MM.1S (cell line): ENCODE measurements around the gene KCNH2.
A peak's percentile ranks its signal among the peaks of the same experiment; 100 is the strongest.

Experiments used
- DNase-seq: peaks from one replicate; pipeline ENCODE4 v3.0.0-alpha.2; 2015
- H2AFZ ChIP-seq: fragments of 300-600 bp; sonication (generic); 2 replicates; pipeline ENCODE4 v1.6.0; 2016; ENCODE audit warnings: antibody characterized with exemption, low read length
- H3F3A ChIP-seq: fragments of 300-600 bp; sonication (generic); 2 replicates; pipeline ENCODE4 v1.6.1; 2016; ENCODE audit warnings: mild to moderate bottlenecking, antibody characterized with exemption, low read length, moderate library complexity, mixed read lengths; ENCODE audit not compliant: insufficient read depth
- H3K27ac ChIP-seq: fragments of 300-600 bp; sonication (generic); 2 replicates; pipeline ENCODE4 v1.5.1; 2016; ENCODE audit warnings: mild to moderate bottlenecking, low read length
- H3K27me3 ChIP-seq: fragments of 300-600 bp; sonication (generic); replicated peaks from 2 replicates; pipeline ENCODE4 v1.6.0; 2016; ENCODE audit warnings: low read length; ENCODE audit not compliant: insufficient read depth
- H3K36me3 ChIP-seq: fragments of 300-600 bp; sonication (generic); replicated peaks from 2 replicates; pipeline ENCODE4 v1.6.1; 2016; ENCODE audit warnings: mild to moderate bottlenecking, low read length, mixed read lengths; ENCODE audit not compliant: insufficient read depth
- H3K4me1 ChIP-seq: fragments of 300-600 bp; sonication (generic); 2 replicates; pipeline ENCODE4 v1.6.1; 2016; ENCODE audit warnings: low read length, mixed read lengths
- H3K4me2 ChIP-seq: fragments of 300-600 bp; sonication (generic); 2 replicates; pipeline ENCODE4 v1.6.0; 2016; ENCODE audit warnings: low read depth, low read length
- H3K4me3 ChIP-seq: fragments of 300-600 bp; sonication (generic); 2 replicates; pipeline ENCODE4 v1.5.1; 2016; ENCODE audit warnings: low read length, mixed read lengths
- H3K79me2 ChIP-seq: fragments of 300-600 bp; sonication (generic); 2 replicates; pipeline ENCODE4 v1.6.1; 2016; ENCODE audit warnings: mixed run types, low read length, mixed read lengths
- H3K9ac ChIP-seq: fragments of 300-600 bp; sonication (generic); 2 replicates; pipeline ENCODE4 v1.6.1; 2016; ENCODE audit warnings: low read length, mixed read lengths
- H3K9me2 ChIP-seq: fragments of 300-600 bp; sonication (generic); replicated peaks from 2 replicates; pipeline ENCODE4 v1.6.1; 2016; ENCODE audit warnings: mild to moderate bottlenecking, low read length, mixed read lengths; ENCODE audit not compliant: insufficient read depth
- H3K9me3 ChIP-seq: fragments of 300-600 bp; sonication (generic); replicated peaks from 2 replicates; pipeline ENCODE4 v1.6.1; 2016; ENCODE audit warnings: mild to moderate bottlenecking, low read length, mixed read lengths; ENCODE audit not compliant: insufficient read depth
- H4K20me1 ChIP-seq: fragments of 300-600 bp; sonication (generic); 2 replicates; pipeline ENCODE4 v1.6.1; 2016; ENCODE audit warnings: mild to moderate bottlenecking, low read length, moderate library complexity, mixed read lengths; ENCODE audit not compliant: insufficient read depth
- EZH2 ChIP-seq: fragments of 300-600 bp; sonication (generic); optimal IDR thresholded peaks from 2 replicates; pipeline ENCODE3; 2017; ENCODE audit warnings: low read depth, mild to moderate bottlenecking, antibody characterized with exemption, low read length, mixed read lengths
- EZH2phosphoT487 ChIP-seq: fragments of 300-600 bp; sonication (generic); IDR thresholded peaks from 2 replicates; pipeline ENCODE4 v1.6.1; 2018; ENCODE audit warnings: antibody characterized with exemption, low read length
- TF ChIP-seq, protein P1 (sequence below): fragments of 300-600 bp; sonication (generic); IDR thresholded peaks from 2 replicates; pipeline ENCODE4 v1.5.1; 2016; ENCODE audit warnings: antibody characterized with exemption, low read length, mixed read lengths

The KCNH2 gene

GRCh38 chr7:150944066-150945042 lies 33.8 kb downstream of the KCNH2 start:
- Histone ChIP-seq H2AFZ (no peak overlapping the region), H3K36me3 (no peaks in the 10 kb centered on the region), H3K79me2 (no peaks in the 10 kb centered on the region), H3K9ac (no peak overlapping the region), H3K4me2 (no peak overlapping the region), H3F3A (no peaks in the 10 kb centered on the region), H4K20me1 (no peaks in the 10 kb centered on the region), H3K27ac (no peak overlapping the region), H3K9me3 (no peaks in the 10 kb centered on the region), H3K4me1 (peaks cover 14% of the 10 kb centered on the region), H3K4me3 (no peak overlapping the region), H3K27me3 (no peaks in the 10 kb centered on the region), H3K9me2 (no peaks in the 10 kb centered on the region)
- TF ChIP-seq, protein P1, sequence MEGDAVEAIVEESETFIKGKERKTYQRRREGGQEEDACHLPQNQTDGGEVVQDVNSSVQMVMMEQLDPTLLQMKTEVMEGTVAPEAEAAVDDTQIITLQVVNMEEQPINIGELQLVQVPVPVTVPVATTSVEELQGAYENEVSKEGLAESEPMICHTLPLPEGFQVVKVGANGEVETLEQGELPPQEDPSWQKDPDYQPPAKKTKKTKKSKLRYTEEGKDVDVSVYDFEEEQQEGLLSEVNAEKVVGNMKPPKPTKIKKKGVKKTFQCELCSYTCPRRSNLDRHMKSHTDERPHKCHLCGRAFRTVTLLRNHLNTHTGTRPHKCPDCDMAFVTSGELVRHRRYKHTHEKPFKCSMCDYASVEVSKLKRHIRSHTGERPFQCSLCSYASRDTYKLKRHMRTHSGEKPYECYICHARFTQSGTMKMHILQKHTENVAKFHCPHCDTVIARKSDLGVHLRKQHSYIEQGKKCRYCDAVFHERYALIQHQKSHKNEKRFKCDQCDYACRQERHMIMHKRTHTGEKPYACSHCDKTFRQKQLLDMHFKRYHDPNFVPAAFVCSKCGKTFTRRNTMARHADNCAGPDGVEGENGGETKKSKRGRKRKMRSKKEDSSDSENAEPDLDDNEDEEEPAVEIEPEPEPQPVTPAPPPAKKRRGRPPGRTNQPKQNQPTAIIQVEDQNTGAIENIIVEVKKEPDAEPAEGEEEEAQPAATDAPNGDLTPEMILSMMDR, result no peak
- TF ChIP-seq EZH2phosphoT487 (no peak), EZH2 (no peak)
- DNase-seq, result no peak

DNA sequence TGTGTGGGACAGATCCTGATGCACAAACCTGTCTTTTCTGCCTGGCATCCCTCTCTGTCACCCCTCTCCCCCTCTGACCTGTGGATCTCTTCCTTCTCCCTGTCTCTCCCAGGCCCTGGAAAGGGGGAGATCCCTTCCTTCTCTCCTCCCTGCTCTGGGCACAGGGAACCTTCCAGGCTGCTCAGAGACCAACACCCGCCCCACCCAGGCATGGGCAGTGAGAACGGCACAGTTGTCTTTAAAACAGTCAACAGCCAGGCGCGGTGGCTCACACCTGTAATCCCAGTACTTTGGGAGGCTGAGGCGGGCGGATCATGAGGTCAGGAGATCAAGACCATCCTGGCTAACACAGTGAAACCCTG lies 34.7 kb downstream of the KCNH2 start:
- DNase-seq, result no peak
- TF ChIP-seq EZH2phosphoT487 (no peak), EZH2 (no peak)
- TF ChIP-seq, protein P1, result no peak
- no peaks in the 10 kb centered on the region for H3K27me3 ChIP-seq
- H2AFZ ChIP-seq, result no peak overlapping the region
- H3K9me2 ChIP-seq, result no peaks in the 10 kb centered on the region
- no peak overlapping the region for H3K4me3 ChIP-seq
- no peaks in the 10 kb centered on the region for H3K36me3 ChIP-seq
- no peaks in the 10 kb centered on the region for H3K79me2 ChIP-seq
- no peaks in the 10 kb centered on the region for H4K20me1 ChIP-seq
- peaks cover 14% of the 10 kb centered on the region for H3K4me1 ChIP-seq
- H3K4me2 ChIP-seq, result no peak overlapping the region
- H3F3A ChIP-seq, result no peaks in the 10 kb centered on the region
- H3K27ac ChIP-seq, result no peak overlapping the region
- H3K9ac ChIP-seq, result no peak overlapping the region
- no peaks in the 10 kb centered on the region for H3K9me3 ChIP-seq

DNA sequence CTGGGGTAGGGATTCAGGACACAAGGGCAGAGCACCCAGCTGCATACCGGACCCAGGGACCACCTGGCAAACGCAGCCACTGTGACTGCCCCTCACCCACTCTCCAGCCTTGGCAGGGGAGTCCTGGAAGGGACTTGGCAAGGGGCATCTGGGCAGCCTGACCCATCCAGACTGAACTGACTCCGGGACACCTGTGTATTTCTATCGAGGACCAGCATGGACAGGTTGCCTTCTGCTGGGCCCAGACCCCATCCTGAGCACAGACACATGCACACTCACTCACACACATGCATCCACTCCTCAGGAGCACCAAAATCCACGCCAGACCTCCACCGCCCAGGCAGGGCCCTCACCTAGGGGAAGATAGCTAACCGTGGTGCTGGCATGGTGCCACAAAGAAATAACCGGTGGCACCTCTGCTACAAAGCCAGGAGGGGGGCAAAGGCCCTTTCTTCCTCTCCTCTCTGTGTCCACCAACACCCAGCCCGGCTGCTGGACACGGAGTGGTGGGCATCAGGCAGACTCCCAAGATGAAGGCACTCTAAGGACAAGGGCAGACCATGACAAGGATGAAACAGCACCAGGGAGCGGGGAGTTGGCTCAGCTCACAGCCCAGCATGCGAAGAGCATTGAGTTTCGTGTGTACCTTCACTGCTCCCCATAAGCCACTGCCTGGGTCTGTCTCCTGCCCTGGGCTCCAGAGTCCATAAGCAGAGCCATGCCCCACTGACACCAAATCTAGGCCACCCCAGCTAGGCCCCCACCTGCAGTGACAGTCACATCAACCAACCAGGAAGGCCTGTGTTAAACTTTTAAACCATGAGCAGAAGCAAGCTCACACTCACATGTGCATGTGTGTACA lies 35.3 kb downstream of the KCNH2 start:
- Histone ChIP-seq H4K20me1 (no peaks in the 10 kb centered on the region), H3K4me3 (no peak overlapping the region), H3K4me1 (peaks cover 14% of the 10 kb centered on the region), H3K4me2 (peak overlapping the region; percentile 20; the same call in 1 of the 2 replicates), H3K27ac (no peak overlapping the region), H2AFZ (no peak overlapping the region), H3K9me3 (no peaks in the 10 kb centered on the region), H3K79me2 (no peaks in the 10 kb centered on the region), H3K9ac (no peak overlapping the region), H3K36me3 (no peaks in the 10 kb centered on the region), H3K27me3 (peaks cover under 1% of the 10 kb centered on the region; the same call in 1 of the 2 replicates), H3K9me2 (no peaks in the 10 kb centered on the region), H3F3A (no peaks in the 10 kb centered on the region)
- TF ChIP-seq EZH2, result no peak
- no peak for DNase-seq
